HepG2 (cell line): Measurements from ENCODE around the gene BICDL2. TPM values are rescaled to one million over a fixed set of nuclear protein-coding genes. Genes with fewer than 3 reads are reported as not detected.

Source experiments
- AKAP8 ChIP-seq: sonication (generic); formaldehyde crosslinking; IDR thresholded peaks from 2 replicates; pipeline ENCODE4 v1.5.1; 2020; ENCODE audit warnings: mild to moderate bottlenecking, missing genetic modification reagents
- CBX2 ChIP-seq, 2 experiments: fragments of 200-600 bp in 1 of 2; sonication (generic); formaldehyde crosslinking in 1 of 2; IDR thresholded peaks; 2 replicates each; pipeline versions ENCODE4 v1.7.0 to v1.8.1; 2018 to 2022; ENCODE audit warnings: low read depth in 2 of 2, low read length in 1 of 2, mild to moderate bottlenecking in 1 of 2, missing genetic modification reagents in 1 of 2
- ESRRA ChIP-seq: sonication (generic); formaldehyde crosslinking; IDR thresholded peaks from 2 replicates; pipeline ENCODE4 v1.5.1; 2020; ENCODE audit warnings: mild to moderate bottlenecking, low read depth, missing genetic modification reagents
- HNRNPL ChIP-seq: fragments of 200-400 bp; formaldehyde crosslinking; IDR thresholded peaks from 2 replicates; pipeline ENCODE4 v1.6.1; 2017; ENCODE audit warnings: mild to moderate bottlenecking, low read depth, low read length
- NFE2L1 ChIP-seq: sonication (generic); formaldehyde crosslinking; IDR thresholded peaks from 2 replicates; pipeline ENCODE4 v1.4.0; 2020; ENCODE audit warnings: missing genetic modification reagents, mild to moderate bottlenecking, borderline replicate concordance
- REL ChIP-seq: sonication (generic); formaldehyde crosslinking; conservative IDR thresholded peaks from 2 replicates; pipeline ENCODE4 v1.8.0; 2022; ENCODE audit warnings: mild to moderate bottlenecking, missing genetic modification reagents, moderate library complexity
- SALL1 ChIP-seq: sonication (generic); formaldehyde crosslinking; IDR thresholded peaks from 2 replicates; pipeline ENCODE4 v1.8.0; 2022; ENCODE audit warnings: mild to moderate bottlenecking, missing genetic modification reagents
- SRF ChIP-seq: IDR thresholded peaks from 2 replicates; pipeline ENCODE4 v1.6.1; 2011; ENCODE audit warnings: mild to moderate bottlenecking, low read depth, low read length, moderate library complexity
- ZNF30 ChIP-seq: sonication (generic); formaldehyde crosslinking; IDR thresholded peaks from 2 replicates; pipeline ENCODE4 v1.5.0; 2020; ENCODE audit warnings: mild to moderate bottlenecking, missing genetic modification reagents
- ZNF644 ChIP-seq: IDR thresholded peaks from 2 replicates; pipeline ENCODE4 v1.6.1; 2016; ENCODE audit warnings: low read depth
- ZNF737 ChIP-seq: sonication (generic); formaldehyde crosslinking; IDR thresholded peaks from 2 replicates; pipeline ENCODE4 v1.5.0; 2020; ENCODE audit warnings: missing genetic modification reagents, mild to moderate bottlenecking, borderline replicate concordance
- polyA plus RNA-seq, 8 experiments: library from polyadenylated mRNA; depleted of rRNA in 3 of 8; stranded (reverse) in 7 of 8; unstranded in 1 of 8; fragments of >200 nt; fragmentation: Illumina TruSeq in 4 of 8; extraction: Trizol in 4 of 8; gene quantifications; 2 replicates each; pipeline versions ENCODE4 v1.2.1 to v1.2.3, GENCODE V29; 2011 to 2016; ENCODE audit warnings: low read depth in 4 of 8, missing spikeins in 1 of 8, mixed read lengths in 1 of 8; ENCODE audit not compliant: insufficient read depth in 1 of 8
- total RNA-seq, 5 experiments: library from RNA; depleted of rRNA; stranded (reverse); fragments of >200 nt; fragmentation: Illumina TruSeq; extraction: Trizol; gene quantifications; 2 replicates each; pipeline ENCODE4 v1.2.3, GENCODE V29; 2016; ENCODE audit warnings: low read depth in 1 of 5
- TF ChIP-seq, protein P1 (sequence below): sonication (generic); formaldehyde crosslinking; IDR thresholded peaks from 2 replicates; pipeline ENCODE4 v1.5.1; 2020; ENCODE audit warnings: mild to moderate bottlenecking, moderate library complexity, missing genetic modification reagents
- TF ChIP-seq, protein P2 (sequence below): sonication (generic); formaldehyde crosslinking; conservative IDR thresholded peaks from 2 replicates; pipeline ENCODE4 v1.5.0; 2020; ENCODE audit warnings: missing genetic modification reagents
- TF ChIP-seq, protein P3 (sequence below), 2 experiments: IDR thresholded peaks; 2 replicates each; pipeline ENCODE4 v1.6.1; 2011 to 2012; ENCODE audit warnings: low read length in 2 of 2, borderline replicate concordance in 1 of 2, low read depth in 1 of 2, mild to moderate bottlenecking in 1 of 2, moderate library complexity in 1 of 2
- TF ChIP-seq, protein P4 (sequence below): sonication (generic); formaldehyde crosslinking; IDR thresholded peaks from 2 replicates; pipeline ENCODE4 v1.5.1; 2020; ENCODE audit warnings: missing genetic modification reagents, mild to moderate bottlenecking, borderline replicate concordance
- TF ChIP-seq, protein P5 (sequence below): sonication (generic); formaldehyde crosslinking; IDR thresholded peaks from 2 replicates; pipeline ENCODE4 v1.4.0; 2020; ENCODE audit warnings: mild to moderate bottlenecking, missing genetic modification reagents
- TF ChIP-seq, protein P6 (sequence below): sonication (generic); formaldehyde crosslinking; IDR thresholded peaks from 2 replicates; pipeline ENCODE4 v1.4.0; 2020; ENCODE audit warnings: missing genetic modification reagents

BICDL2 gene
- total and polyA plus RNA-seq, 2 of the 13 experiments (the other 11 are each of a cell fraction or from before 2014, with no cell fraction given), result 0.12 TPM; not detected in 1

DNA sequence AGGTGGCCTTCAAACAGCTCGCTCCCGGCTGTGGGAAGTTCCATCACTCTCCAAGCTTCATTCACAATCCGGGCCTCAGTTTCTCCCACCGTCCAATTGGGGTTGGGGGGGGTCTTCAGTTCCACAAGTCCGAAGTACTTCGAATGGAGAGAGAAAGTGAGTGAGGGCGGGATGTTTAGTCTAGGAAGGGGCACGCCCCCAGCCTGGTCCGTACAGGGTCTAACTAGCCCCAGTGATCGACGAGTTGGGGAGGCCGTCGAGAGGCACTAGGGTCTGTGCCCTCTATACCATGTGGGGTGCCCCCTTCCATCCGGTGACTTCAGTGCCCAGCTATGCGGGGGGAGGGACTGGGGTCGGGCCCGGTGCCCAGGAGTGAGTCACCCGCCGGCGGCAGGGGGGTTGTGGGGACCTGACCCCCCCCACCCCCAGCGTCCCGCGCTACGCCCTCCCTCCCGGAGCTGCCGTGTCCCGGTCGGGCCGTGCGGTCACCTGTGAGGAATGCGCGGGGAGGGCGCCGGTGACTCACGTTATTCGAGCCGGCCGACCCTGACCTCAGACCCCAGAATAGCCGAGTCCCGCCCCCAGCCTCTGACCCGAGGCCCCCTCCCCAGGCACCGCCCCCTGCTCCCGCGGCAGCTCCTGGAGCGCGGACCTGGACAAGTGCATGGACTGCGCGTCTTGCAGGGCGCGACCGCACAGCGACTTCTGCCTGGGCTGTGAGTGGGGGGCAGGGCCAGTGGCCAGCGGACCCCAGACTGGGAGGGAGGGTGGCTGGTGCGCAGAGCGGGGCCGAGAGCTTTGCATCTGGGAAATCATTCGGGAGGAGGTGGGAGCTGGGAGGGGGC, 15.9 kb downstream of the BICDL2 start (continued):
- TF ChIP-seq, protein P1, sequence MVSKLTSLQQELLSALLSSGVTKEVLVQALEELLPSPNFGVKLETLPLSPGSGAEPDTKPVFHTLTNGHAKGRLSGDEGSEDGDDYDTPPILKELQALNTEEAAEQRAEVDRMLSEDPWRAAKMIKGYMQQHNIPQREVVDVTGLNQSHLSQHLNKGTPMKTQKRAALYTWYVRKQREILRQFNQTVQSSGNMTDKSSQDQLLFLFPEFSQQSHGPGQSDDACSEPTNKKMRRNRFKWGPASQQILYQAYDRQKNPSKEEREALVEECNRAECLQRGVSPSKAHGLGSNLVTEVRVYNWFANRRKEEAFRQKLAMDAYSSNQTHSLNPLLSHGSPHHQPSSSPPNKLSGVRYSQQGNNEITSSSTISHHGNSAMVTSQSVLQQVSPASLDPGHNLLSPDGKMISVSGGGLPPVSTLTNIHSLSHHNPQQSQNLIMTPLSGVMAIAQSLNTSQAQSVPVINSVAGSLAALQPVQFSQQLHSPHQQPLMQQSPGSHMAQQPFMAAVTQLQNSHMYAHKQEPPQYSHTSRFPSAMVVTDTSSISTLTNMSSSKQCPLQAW (CRISPR knock-in tag), result peak; percentile 48
- TF ChIP-seq ESRRA (CRISPR knock-in tag), result peak; percentile 15; the same call in 1 of the 2 replicates
- TF ChIP-seq SRF, result no peak
- TF ChIP-seq, protein P2, sequence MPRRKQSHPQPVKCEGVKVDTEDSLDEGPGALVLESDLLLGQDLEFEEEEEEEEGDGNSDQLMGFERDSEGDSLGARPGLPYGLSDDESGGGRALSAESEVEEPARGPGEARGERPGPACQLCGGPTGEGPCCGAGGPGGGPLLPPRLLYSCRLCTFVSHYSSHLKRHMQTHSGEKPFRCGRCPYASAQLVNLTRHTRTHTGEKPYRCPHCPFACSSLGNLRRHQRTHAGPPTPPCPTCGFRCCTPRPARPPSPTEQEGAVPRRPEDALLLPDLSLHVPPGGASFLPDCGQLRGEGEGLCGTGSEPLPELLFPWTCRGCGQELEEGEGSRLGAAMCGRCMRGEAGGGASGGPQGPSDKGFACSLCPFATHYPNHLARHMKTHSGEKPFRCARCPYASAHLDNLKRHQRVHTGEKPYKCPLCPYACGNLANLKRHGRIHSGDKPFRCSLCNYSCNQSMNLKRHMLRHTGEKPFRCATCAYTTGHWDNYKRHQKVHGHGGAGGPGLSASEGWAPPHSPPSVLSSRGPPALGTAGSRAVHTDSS (CRISPR knock-in tag), result no peak
- no peak; the same call in 1 of the 2 replicates for TF ChIP-seq AKAP8 (CRISPR knock-in tag)
- peak; percentile 9; the same call in 1 of the 2 replicates for TF ChIP-seq SALL1
- 0 out of 2 replicates have a peak, but pooled peaks have one; percentile 47 for TF ChIP-seq NFE2L1 (CRISPR knock-in tag)
- TF ChIP-seq, protein P3, sequence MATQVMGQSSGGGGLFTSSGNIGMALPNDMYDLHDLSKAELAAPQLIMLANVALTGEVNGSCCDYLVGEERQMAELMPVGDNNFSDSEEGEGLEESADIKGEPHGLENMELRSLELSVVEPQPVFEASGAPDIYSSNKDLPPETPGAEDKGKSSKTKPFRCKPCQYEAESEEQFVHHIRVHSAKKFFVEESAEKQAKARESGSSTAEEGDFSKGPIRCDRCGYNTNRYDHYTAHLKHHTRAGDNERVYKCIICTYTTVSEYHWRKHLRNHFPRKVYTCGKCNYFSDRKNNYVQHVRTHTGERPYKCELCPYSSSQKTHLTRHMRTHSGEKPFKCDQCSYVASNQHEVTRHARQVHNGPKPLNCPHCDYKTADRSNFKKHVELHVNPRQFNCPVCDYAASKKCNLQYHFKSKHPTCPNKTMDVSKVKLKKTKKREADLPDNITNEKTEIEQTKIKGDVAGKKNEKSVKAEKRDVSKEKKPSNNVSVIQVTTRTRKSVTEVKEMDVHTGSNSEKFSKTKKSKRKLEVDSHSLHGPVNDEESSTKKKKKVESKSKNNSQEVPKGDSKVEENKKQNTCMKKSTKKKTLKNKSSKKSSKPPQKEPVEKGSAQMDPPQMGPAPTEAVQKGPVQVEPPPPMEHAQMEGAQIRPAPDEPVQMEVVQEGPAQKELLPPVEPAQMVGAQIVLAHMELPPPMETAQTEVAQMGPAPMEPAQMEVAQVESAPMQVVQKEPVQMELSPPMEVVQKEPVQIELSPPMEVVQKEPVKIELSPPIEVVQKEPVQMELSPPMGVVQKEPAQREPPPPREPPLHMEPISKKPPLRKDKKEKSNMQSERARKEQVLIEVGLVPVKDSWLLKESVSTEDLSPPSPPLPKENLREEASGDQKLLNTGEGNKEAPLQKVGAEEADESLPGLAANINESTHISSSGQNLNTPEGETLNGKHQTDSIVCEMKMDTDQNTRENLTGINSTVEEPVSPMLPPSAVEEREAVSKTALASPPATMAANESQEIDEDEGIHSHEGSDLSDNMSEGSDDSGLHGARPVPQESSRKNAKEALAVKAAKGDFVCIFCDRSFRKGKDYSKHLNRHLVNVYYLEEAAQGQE (IDR thresholded peaks at IDR 0.05; ENCODE audit: borderline replicate concordance in 1 of 2, low read depth in 1 of 2, low read length in 2 of 2), result no peak
- TF ChIP-seq, protein P4, sequence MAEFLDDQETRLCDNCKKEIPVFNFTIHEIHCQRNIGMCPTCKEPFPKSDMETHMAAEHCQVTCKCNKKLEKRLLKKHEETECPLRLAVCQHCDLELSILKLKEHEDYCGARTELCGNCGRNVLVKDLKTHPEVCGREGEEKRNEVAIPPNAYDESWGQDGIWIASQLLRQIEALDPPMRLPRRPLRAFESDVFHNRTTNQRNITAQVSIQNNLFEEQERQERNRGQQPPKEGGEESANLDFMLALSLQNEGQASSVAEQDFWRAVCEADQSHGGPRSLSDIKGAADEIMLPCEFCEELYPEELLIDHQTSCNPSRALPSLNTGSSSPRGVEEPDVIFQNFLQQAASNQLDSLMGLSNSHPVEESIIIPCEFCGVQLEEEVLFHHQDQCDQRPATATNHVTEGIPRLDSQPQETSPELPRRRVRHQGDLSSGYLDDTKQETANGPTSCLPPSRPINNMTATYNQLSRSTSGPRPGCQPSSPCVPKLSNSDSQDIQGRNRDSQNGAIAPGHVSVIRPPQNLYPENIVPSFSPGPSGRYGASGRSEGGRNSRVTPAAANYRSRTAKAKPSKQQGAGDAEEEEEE (CRISPR knock-in tag), result no peak
- 0 out of 2 replicates have a peak, but pooled peaks have one; percentile 65 for TF ChIP-seq ZNF737 (CRISPR knock-in tag)
- TF ChIP-seq ZNF30 (CRISPR knock-in tag), result no peak
- no peak for TF ChIP-seq CBX2 (IDR thresholded peaks at IDR 0.05; ENCODE audit: low read depth, low read length)
- TF ChIP-seq CBX2 (CRISPR knock-in tag; IDR thresholded peaks at IDR 0.05; ENCODE audit: low read depth), result no peak
- TF ChIP-seq, protein P5, sequence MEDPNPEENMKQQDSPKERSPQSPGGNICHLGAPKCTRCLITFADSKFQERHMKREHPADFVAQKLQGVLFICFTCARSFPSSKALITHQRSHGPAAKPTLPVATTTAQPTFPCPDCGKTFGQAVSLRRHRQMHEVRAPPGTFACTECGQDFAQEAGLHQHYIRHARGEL (CRISPR knock-in tag), result no peak
- TF ChIP-seq, protein P6, sequence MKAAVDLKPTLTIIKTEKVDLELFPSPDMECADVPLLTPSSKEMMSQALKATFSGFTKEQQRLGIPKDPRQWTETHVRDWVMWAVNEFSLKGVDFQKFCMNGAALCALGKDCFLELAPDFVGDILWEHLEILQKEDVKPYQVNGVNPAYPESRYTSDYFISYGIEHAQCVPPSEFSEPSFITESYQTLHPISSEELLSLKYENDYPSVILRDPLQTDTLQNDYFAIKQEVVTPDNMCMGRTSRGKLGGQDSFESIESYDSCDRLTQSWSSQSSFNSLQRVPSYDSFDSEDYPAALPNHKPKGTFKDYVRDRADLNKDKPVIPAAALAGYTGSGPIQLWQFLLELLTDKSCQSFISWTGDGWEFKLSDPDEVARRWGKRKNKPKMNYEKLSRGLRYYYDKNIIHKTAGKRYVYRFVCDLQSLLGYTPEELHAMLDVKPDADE (CRISPR knock-in tag), result peak; percentile 57; the same call in 1 of the 2 replicates
- TF ChIP-seq ZNF644 (CRISPR knock-in tag), result no peak
- peak; percentile 96 for TF ChIP-seq HNRNPL
- TF ChIP-seq REL (CRISPR knock-in tag), result peak; percentile 61; the same call in 1 of the 2 replicates
